WTC11 (cell line): ENCODE data around the gene TEX19. TPM values are rescaled to one million over a fixed set of nuclear protein-coding genes. Genes with fewer than 3 reads are reported as not detected.

Experiments used
- ATAC-seq: fragments of 200-7000 bp; cut with Tn5 transposase; 2 replicates; pipeline ENCODE4 v1.10.0; 2021; ENCODE audit warnings: mild to moderate bottlenecking, moderate library complexity
- CTCF ChIA-PET: fragments of 300-600 bp; sonication (Branson Sonifier 250); formaldehyde crosslinking; loops from one replicate; lab custom pipeline; 2021; ENCODE audit warnings: antibody characterized with exemption; lab: Charles Lee
- POLR2A ChIA-PET: fragments of 350-600 bp; sonication (Branson Sonifier 250); formaldehyde crosslinking; loops from one replicate; lab custom pipeline; 2021; ENCODE audit warnings: antibody characterized with exemption; lab: Charles Lee
- DNase-seq: peaks from one replicate; pipeline ENCODE4 v3.0.0; 2021; ENCODE audit warnings: low spot score
- H3K27ac Mint-ChIP-seq: 2 replicates; pipeline ENCODE4 v1.8.0; 2021; ENCODE audit warnings: mixed read lengths
- H3K27me3 Mint-ChIP-seq: 2 replicates; pipeline ENCODE4 v1.8.0; 2021; ENCODE audit warnings: low read depth, mild to moderate bottlenecking, moderate library complexity, mixed read lengths
- H3K36me3 Mint-ChIP-seq: 2 replicates; pipeline ENCODE4 v1.8.0; 2021; ENCODE audit warnings: mixed read lengths
- H3K4me1 Mint-ChIP-seq: 2 replicates; pipeline ENCODE4 v1.8.0; 2022; ENCODE audit warnings: mixed read lengths
- H3K4me3 Mint-ChIP-seq: 2 replicates; pipeline ENCODE4 v1.8.0; 2021; ENCODE audit warnings: mild to moderate bottlenecking, moderate library complexity, mixed read lengths
- H3K9me3 Mint-ChIP-seq: 2 replicates; pipeline ENCODE4 v1.8.0; 2021; ENCODE audit warnings: mixed read lengths
- ELF4 ChIP-seq: sonication (generic); formaldehyde crosslinking; IDR thresholded peaks from 2 replicates; pipeline ENCODE4 v1.8.1; 2022; ENCODE audit warnings: low read depth, mild to moderate bottlenecking, moderate library complexity, missing genetic modification reagents
- EMX1 ChIP-seq: fragments of 250-450 bp; sonication (Bioruptor Pico); IDR thresholded peaks from 2 replicates; pipeline ENCODE4 v1.8.0; 2021; ENCODE audit warnings: mild to moderate bottlenecking
- FOXP1 ChIP-seq: sonication (generic); formaldehyde crosslinking; IDR thresholded peaks from 2 replicates; pipeline ENCODE4 v1.8.0; 2022; ENCODE audit warnings: missing genetic modification reagents, mild to moderate bottlenecking, moderate library complexity, borderline replicate concordance
- HMGA2 ChIP-seq: fragments of 250-450 bp; sonication (Bioruptor Pico); IDR thresholded peaks from 2 replicates; pipeline ENCODE4 v1.4.0; 2021; ENCODE audit warnings: mild to moderate bottlenecking, moderate library complexity
- MXD4 ChIP-seq: fragments of 250-450 bp; sonication (Bioruptor Pico); IDR thresholded peaks from 2 replicates; pipeline ENCODE4 v1.8.0; 2021; ENCODE audit warnings: mild to moderate bottlenecking, moderate library complexity, borderline replicate concordance
- NFATC4 ChIP-seq: fragments of 250-450 bp; sonication (Bioruptor Pico); IDR thresholded peaks from 2 replicates; pipeline ENCODE4 v1.9.0; 2021; ENCODE audit warnings: mild to moderate bottlenecking
- NR2C2 ChIP-seq: sonication (generic); formaldehyde crosslinking; IDR thresholded peaks from 2 replicates; pipeline ENCODE4 v1.8.0; 2022; ENCODE audit warnings: mild to moderate bottlenecking, missing genetic modification reagents
- SMAD4 ChIP-seq: sonication (generic); formaldehyde crosslinking; IDR thresholded peaks from 2 replicates; pipeline ENCODE4 v1.8.0; 2022; ENCODE audit warnings: mild to moderate bottlenecking, missing genetic modification reagents
- SOX15 ChIP-seq: fragments of 250-450 bp; sonication (Bioruptor Pico); IDR thresholded peaks from 2 replicates; pipeline ENCODE4 v1.9.0; 2021; ENCODE audit warnings: mild to moderate bottlenecking
- ZBTB21 ChIP-seq: sonication (generic); formaldehyde crosslinking; IDR thresholded peaks from 2 replicates; pipeline ENCODE4 v1.8.1; 2023; ENCODE audit warnings: mild to moderate bottlenecking, missing genetic modification reagents, borderline replicate concordance
- ZNF138 ChIP-seq: sonication (generic); formaldehyde crosslinking; conservative IDR thresholded peaks from 2 replicates; pipeline ENCODE4 v1.8.1; 2022; ENCODE audit warnings: mild to moderate bottlenecking, moderate library complexity, missing genetic modification reagents
- ZNF219 ChIP-seq: sonication (generic); formaldehyde crosslinking; IDR thresholded peaks from 2 replicates; pipeline ENCODE4 v1.8.0; 2023; ENCODE audit warnings: missing genetic modification reagents, mild to moderate bottlenecking, borderline replicate concordance
- ZNF423 ChIP-seq: fragments of 250-450 bp; sonication (Bioruptor Pico); IDR thresholded peaks from 2 replicates; pipeline ENCODE4 v2.1.2; 2022; ENCODE audit warnings: mild to moderate bottlenecking, moderate library complexity
- total RNA-seq: library from RNA; stranded (reverse); gene quantifications from 3 replicates; pipeline ENCODE4 v1.2.3, GENCODE V29; 2021
- TF ChIP-seq, protein P1 (sequence below): fragments of 250-450 bp; sonication (Bioruptor Pico); IDR thresholded peaks from 2 replicates; pipeline ENCODE4 v1.9.0; 2021; ENCODE audit warnings: mild to moderate bottlenecking
- TF ChIP-seq, protein P2 (sequence below): fragments of 200-600 bp; IDR thresholded peaks from 2 replicates; pipeline ENCODE4 v1.8.0; 2022; ENCODE audit warnings: antibody characterized with exemption
- TF ChIP-seq, protein P3 (sequence below): sonication (generic); formaldehyde crosslinking; IDR thresholded peaks from 2 replicates; pipeline ENCODE4 v1.8.1; 2022; ENCODE audit warnings: missing genetic modification reagents, borderline replicate concordance
- TF ChIP-seq, protein P4 (sequence below): sonication (generic); formaldehyde crosslinking; IDR thresholded peaks from 2 replicates; pipeline ENCODE4 v1.8.1; 2023; ENCODE audit warnings: mild to moderate bottlenecking, missing genetic modification reagents

TEX19 gene
- total RNA-seq, 1 experiment from 2014 or later: 1.4 TPM

DNA sequence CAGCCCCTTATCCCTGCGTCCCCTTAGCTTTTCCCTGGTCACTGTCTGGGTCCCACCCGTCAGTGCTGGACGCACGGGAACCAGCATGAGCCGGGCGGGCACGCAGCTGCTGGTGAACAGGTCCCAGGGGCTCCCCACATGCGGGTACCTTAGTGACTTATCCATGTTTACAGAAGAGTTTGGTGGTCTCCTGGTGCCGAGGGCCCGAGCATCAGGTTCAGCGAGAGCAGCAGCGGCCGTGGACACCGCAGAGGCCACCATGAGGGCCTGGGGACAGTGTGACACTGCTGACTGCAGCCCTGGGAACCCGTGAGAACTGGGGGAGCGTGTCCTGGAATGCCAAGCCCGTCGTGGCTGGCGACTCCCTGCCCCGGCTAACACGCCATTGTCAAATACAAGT is 48.2 kb upstream of the TEX19 start (continued):
- TF ChIP-seq, protein P1, sequence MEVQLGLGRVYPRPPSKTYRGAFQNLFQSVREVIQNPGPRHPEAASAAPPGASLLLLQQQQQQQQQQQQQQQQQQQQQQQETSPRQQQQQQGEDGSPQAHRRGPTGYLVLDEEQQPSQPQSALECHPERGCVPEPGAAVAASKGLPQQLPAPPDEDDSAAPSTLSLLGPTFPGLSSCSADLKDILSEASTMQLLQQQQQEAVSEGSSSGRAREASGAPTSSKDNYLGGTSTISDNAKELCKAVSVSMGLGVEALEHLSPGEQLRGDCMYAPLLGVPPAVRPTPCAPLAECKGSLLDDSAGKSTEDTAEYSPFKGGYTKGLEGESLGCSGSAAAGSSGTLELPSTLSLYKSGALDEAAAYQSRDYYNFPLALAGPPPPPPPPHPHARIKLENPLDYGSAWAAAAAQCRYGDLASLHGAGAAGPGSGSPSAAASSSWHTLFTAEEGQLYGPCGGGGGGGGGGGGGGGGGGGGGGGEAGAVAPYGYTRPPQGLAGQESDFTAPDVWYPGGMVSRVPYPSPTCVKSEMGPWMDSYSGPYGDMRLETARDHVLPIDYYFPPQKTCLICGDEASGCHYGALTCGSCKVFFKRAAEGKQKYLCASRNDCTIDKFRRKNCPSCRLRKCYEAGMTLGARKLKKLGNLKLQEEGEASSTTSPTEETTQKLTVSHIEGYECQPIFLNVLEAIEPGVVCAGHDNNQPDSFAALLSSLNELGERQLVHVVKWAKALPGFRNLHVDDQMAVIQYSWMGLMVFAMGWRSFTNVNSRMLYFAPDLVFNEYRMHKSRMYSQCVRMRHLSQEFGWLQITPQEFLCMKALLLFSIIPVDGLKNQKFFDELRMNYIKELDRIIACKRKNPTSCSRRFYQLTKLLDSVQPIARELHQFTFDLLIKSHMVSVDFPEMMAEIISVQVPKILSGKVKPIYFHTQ (CRISPR knock-in tag): no peak
- TF ChIP-seq, all 79 proteins: peak for 0

DNA sequence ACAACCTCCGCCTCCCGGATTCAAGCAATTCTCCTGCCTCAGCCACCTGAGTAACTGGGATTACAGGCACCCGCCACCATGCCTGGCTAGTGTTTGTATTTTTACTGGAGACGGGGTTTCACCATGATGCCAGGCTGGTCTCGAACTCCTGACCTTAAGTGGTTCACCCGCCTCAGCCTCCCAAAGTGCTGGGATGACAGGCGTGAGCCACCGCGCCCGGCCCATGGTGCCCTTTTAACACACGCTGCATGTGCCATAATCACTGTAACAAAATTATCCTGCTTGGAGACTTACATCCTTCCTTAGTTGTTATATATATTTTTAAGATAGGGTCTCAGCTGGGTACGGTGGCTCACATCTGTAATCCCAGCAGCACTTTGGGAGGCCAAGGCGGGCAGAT is 47.1 kb upstream of the TEX19 start:
- ATAC-seq (no peak), DNase-seq (no peak)
- CTCF ChIA-PET: no interaction called here
- Mint-ChIP-seq H3K36me3 (no peaks in the 10 kb centered on the region), H3K27ac (no peak overlapping the region), H3K4me1 (peaks cover 5% of the 10 kb centered on the region), H3K9me3 (no peaks in the 10 kb centered on the region), H3K4me3 (no peak overlapping the region), H3K27me3 (0 out of 2 replicates have a peak, but pooled peaks cover 5% of the 10 kb centered on the region)
- TF ChIP-seq SOX15 (CRISPR knock-in tag): no peak
- no peak for TF ChIP-seq HMGA2 (CRISPR knock-in tag)
- no peak for TF ChIP-seq ZNF423 (CRISPR knock-in tag)
- no peak for TF ChIP-seq MXD4 (CRISPR knock-in tag)
- no peak for TF ChIP-seq NFATC4 (CRISPR knock-in tag)
- no peak for TF ChIP-seq NR2C2 (CRISPR knock-in tag)
- no peak for TF ChIP-seq FOXP1
- no peak for TF ChIP-seq ELF4 (CRISPR knock-in tag)
- TF ChIP-seq, protein P2, sequence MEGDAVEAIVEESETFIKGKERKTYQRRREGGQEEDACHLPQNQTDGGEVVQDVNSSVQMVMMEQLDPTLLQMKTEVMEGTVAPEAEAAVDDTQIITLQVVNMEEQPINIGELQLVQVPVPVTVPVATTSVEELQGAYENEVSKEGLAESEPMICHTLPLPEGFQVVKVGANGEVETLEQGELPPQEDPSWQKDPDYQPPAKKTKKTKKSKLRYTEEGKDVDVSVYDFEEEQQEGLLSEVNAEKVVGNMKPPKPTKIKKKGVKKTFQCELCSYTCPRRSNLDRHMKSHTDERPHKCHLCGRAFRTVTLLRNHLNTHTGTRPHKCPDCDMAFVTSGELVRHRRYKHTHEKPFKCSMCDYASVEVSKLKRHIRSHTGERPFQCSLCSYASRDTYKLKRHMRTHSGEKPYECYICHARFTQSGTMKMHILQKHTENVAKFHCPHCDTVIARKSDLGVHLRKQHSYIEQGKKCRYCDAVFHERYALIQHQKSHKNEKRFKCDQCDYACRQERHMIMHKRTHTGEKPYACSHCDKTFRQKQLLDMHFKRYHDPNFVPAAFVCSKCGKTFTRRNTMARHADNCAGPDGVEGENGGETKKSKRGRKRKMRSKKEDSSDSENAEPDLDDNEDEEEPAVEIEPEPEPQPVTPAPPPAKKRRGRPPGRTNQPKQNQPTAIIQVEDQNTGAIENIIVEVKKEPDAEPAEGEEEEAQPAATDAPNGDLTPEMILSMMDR: no peak
- no peak for TF ChIP-seq ZBTB21
- POLR2A ChIA-PET: no interaction called here

DNA sequence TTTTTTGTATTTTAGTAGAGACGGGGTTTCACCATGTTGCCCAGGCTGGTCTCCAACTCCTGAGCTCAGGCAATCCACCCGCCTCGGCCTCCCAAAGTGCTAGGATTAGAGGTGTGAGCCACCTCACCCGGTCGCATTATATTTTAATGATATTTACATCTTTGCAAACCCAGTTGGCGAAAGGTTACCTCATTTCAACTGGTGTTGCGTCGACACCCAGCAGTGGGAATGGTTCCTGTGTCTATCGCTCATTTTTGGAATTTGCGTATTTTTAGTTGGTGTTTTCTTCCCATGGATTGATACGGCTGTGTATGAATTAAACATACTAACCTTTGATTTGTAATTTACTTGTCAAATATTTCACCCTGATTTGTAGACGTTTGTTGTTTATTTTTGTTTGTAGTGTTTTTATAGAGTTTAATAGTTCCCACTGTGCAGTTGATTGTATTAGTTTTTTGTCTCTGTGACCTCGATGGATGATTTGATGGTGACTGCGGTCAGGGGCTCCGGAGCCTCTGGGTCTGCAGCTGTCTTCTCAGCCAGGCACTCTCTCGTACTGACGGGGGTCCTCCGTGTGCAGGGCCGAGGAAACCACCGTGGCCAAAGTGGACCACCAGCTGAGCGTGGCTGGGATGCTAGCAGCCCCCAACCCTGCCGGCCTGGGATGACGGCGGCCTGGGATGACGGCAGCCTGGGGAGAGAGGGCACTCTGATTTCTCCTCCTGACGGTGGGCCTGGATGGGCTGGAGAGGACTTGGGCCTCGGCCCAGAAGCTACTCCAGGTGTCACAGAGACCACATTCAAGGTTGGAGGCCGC is 45.6 kb upstream of the TEX19 start:
- Mint-ChIP-seq H3K4me3 (no peak overlapping the region), H3K36me3 (no peaks in the 10 kb centered on the region), H3K27me3 (0 out of 2 replicates have a peak, but pooled peaks cover 5% of the 10 kb centered on the region), H3K4me1 (peaks cover 5% of the 10 kb centered on the region), H3K9me3 (no peaks in the 10 kb centered on the region), H3K27ac (no peak overlapping the region; the same call in 1 of the 2 replicates)
- TF ChIP-seq, protein P3, sequence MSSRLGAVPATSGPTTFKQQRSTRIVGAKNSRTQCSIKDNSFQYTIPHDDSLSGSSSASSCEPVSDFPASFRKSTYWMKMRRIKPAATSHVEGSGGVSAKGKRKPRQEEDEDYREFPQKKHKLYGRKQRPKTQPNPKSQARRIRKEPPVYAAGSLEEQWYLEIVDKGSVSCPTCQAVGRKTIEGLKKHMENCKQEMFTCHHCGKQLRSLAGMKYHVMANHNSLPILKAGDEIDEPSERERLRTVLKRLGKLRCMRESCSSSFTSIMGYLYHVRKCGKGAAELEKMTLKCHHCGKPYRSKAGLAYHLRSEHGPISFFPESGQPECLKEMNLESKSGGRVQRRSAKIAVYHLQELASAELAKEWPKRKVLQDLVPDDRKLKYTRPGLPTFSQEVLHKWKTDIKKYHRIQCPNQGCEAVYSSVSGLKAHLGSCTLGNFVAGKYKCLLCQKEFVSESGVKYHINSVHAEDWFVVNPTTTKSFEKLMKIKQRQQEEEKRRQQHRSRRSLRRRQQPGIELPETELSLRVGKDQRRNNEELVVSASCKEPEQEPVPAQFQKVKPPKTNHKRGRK (CRISPR knock-in tag): no peak
- TF ChIP-seq, protein P4, sequence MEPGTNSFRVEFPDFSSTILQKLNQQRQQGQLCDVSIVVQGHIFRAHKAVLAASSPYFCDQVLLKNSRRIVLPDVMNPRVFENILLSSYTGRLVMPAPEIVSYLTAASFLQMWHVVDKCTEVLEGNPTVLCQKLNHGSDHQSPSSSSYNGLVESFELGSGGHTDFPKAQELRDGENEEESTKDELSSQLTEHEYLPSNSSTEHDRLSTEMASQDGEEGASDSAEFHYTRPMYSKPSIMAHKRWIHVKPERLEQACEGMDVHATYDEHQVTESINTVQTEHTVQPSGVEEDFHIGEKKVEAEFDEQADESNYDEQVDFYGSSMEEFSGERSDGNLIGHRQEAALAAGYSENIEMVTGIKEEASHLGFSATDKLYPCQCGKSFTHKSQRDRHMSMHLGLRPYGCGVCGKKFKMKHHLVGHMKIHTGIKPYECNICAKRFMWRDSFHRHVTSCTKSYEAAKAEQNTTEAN (CRISPR knock-in tag): no peak
- no peak for TF ChIP-seq ZNF138 (CRISPR knock-in tag)
- TF ChIP-seq SMAD4 (CRISPR knock-in tag): no peak
- no peak for TF ChIP-seq EMX1 (CRISPR knock-in tag)
- no peak for TF ChIP-seq ZNF219
- ATAC-seq: no peak
- POLR2A ChIA-PET: interaction anchor here (0.6 kb wide), 1 partner anchor 254 kb away, joined by 8 read pairs; no protein-coding TSS in a partner anchor
- CTCF ChIA-PET: interaction anchor here (0.7 kb wide), 1 partner anchor 12 kb away, joined by 3 read pairs; no protein-coding TSS in a partner anchor
- DNase-seq: no peak
